Pons (tissue), 1 donor: ENCODE results near the gene SAMHD1.
"Not testable (repeated sequence)": the region's sequence is repeated elsewhere in the genome, so short reads cannot be mapped to it uniquely, and the experiment has no call there.

Experiments
- DNase-seq: peaks from one replicate; pipeline ENCODE4 v3.0.0-alpha.2; 2016; ENCODE audit warnings: low spot score

The SAMHD1 gene

DNA sequence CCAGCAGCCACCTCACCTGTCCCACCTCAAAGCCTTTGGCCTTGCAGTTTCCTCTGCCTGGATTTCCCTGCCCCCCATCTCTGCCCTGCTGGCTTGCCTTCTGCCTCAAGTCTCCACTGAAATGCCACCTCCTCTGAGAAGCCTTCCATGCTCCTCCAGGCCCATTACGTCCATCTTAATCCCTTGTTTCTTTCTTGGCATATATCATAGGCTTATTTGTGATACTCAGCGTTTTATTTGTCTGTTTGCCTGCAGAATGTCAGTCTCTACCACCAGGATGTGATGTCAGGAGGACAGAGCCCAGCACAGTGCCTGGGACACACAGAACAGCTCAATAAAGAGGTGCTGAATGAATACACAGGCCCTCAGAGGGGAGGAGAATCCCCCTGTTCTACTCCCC is 100.0 kb downstream of the SAMHD1 start:
- DNase-seq: no peak

DNA sequence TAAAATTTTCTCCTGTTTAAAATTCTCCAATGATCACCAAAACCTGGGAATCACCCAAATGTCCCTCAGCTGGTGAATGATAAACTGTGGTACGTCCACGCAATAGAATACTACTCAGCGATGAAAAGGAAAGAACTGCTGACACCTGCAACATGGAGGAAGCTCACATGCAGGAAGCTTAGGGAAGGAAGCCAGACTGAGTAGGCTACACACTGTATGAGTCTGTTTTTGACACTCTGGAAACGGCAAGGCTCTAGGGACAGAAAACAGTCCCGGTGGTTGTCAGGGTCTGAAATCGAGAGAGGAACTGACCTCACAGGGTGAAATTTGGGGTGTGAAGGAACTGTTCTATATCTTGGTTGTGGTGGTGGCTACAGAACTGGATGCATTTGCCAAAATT is 100.7 kb downstream of the SAMHD1 start:
- DNase-seq: no peak

DNA sequence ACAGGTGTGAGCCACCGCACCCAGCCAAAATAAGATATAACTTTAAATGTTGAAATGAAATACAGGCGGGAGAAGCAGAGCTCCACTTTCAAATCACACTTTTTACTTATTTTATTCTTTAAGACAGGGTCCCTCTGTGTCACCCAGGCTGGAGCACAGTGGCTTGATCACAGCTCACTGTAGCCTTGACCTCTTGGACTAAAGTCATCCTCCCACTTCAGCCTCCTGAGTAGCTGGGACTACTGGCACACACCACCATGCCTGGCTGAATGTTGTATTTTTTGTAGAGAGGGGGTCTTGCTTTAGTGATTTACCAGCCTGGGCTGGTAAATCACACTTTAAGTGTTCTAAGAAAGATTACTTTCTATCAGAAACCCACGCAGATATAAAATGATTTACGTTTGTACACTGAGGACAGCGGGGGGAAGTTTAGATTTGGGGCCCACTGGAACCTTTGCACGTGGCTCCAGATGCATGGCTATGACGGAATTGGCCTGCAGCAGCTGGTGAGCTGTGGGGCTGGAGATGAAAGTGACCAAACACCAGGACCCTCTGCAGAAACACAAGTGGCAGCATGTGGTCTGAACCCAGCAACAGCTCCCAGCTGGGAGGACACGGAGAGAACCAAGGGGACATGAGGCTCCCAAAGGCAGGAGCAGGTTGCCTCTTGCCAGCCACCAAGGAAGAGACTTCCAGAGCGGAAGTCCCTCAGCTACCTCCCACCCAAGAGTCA is 102.0 kb downstream of the SAMHD1 start:
- DNase-seq: no peak

DNA sequence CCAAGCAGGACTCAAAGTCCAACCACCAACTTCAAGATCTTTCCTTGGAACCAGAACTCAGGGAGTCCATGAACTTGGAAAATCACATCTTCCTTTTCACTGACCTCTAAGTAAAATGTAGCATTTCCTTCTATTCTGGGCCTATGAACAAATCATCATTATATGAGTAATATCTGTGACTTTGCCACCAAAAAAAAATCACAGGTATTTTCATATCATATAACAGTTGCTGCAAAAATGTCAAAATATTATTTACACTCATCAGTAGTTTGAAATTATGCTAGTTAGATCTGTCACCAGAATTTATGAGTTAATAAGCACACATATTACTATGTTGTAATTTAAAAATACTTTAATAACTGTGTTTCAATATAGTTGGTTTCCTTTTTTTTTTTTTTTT is 102.8 kb downstream of the SAMHD1 start:
- DNase-seq: no peak

DNA sequence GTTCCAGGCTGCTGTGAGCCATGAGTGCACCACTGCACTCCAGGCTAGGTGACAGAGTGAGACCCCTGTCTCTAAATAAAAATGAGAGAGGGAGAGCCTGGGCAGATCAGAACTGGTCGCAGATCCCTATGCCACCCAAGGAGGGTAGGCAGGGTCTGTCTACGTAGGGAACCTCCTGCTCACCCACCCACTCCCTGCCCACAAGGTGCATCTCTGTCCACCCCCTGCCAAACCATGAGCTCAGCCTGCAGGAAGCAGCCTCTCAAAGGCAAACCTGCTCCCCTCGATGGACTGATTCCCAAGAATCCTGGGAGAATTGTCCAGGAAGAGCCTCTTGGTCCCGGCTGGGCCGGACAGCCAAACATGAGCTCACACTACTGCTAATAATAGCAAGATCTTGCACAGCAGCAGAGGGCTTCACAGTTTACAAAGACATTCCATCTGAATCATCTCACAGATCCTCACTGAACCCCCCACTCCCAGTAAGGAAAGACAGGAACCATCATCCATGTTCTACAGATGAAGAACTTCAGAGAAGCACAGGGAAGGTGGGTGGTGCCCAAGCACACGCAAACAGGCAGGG is 103.3 kb downstream of the SAMHD1 start:
- no peak for DNase-seq

DNA sequence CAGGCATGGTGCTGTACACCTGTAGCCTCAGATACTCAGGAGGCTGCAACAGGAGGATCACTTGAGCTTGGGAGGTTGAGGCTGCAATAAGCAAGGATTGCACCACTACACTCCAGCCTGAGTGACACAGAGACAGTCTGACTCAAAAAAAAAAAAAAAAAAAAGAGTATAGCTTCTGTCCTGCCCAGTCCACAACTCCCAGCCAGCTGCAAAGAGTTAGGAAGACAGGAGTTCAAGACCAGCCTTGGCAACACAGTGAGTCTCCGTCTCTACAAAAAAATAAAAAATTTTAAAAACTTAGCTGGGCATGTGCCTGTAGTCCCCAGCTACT is 103.8 kb downstream of the SAMHD1 start:
- DNase-seq: no peak

DNA sequence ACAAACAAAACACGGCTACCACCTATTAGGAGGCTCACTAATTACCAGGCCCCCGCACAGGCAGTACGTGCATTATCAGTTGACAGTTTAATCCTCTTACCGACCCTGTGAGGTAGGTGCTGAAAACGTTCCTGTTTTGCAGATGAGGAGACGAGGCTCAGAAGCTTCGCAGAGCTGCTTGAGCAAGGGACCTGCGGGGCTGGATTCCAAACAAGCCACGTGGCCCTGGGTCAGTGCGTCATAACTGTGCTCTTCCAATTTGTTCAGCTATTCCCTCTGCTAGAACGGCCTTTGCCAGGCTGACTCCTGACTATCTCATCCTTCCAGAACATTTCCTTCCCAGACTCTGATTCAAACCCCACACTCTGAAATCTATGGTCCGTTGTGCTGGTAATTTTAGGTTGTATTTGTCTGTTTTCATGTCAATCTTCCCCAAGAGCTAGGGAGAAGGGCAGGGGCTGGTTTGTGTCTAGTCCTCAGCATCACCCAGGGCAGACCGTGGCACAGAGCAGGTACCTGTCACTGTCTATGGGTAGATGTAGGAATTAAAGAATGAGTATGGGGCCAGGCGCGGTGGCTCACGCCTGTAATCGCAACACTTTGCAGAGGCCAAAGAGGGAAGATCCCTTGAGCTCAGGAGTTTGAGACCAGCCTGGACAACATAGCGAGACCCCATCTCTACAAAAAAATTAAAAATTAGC is 104.3 kb downstream of the SAMHD1 start:
- peak; percentile 78 for DNase-seq

DNA sequence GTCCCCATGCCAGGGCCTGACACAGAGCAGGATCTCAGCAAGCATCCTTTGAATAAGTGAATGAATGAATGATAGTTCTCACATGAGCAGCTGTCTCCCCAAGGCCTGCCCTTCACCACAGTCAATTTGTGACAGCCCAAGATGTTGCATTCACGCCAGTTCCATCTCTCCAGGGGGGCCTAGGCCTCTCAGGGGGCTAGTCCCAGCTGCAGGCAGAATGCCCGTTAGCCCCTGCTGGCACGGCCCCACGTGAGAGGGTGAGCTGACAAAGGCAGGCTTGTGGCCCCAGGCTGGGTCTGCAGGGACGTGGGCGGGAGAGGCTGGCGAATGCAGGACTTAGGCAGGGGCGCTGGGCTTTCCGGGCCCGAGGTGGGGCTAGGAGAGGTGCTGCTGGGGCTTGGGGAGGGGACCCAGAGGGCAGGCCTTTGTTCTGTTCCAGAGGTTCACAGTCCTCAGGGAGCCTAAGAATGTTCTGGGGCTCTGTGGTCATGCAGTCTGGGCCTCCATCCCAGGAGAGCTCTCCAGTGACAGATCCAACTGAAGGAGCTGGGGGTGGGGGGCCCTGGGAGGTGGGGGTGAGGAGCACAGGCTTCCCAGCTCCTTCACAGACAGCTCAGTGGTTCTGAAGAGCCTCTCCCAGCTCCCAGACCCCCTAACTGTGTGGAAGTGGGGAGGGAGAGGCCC is 106.1 kb downstream of the SAMHD1 start:
- DNase-seq: peak; percentile 72

DNA sequence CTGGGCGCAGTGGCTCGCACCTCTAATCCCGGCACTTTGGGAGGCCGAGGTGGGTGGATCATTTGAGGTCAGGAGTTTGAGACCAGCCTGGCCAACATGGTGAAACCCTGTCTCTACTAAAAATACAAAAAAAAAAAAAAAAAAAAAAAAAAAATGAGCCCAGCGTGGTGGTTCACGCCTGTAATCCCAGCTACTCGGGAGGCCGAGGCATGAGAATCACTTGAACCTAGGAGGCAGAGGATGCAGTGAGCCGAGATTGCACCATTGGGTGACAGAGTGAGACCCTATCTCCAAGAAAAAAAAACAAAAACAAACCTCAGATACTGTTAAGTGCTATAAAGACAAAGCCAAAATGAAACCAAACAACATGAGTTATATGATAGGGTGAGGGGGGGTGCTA is 110.5 kb downstream of the SAMHD1 start:
- DNase-seq: not testable (repeated sequence)
